AG08396 (cell line): ENCODE data around the gene LMF1.

ENCODE experiments used
- DNase-seq: peaks from one replicate; pipeline ENCODE4 v3.0.0; 2012; ENCODE audit warnings: low spot score, mixed read lengths

Gene LMF1

GRCh38 chr16:881219-882097, 89.3 kb downstream of the LMF1 start:
- no peak for DNase-seq

DNA sequence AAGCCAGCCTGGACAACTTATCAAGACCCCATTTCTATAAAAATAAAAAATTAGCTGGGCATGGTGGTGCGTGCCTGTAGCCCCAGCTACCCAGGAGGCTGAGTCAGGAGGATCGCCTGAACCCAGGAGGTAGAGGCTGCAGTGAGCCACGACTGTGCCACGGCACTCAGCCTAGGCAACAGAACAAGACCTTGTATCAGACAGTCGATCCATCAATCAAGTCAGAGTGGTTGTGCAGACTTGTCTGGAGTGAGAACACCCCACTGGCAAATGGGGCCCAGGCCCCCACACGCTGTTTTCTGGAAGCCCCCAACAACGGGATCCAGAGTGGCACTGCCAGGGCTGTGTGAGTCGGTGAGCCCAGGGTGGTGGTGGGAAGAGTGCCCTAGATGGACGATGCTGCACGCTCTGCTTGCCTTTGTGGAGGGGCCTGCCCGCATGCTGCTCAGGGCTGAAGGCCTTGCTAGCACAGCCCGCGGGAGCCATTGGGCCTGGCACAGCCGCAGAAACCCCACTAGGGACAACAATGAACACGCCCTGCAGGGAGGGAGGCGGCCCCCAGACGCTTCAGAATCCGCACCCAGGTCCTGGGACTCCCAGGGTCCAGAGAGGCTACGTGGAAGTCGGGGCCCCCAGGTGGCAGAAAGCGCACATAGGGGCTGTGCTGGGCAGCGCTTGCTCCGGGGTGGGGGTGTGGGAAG, 90.2 kb downstream of the LMF1 start:
- no peak for DNase-seq

GRCh38 chr16:879986-880385, 90.8 kb downstream of the LMF1 start:
- no peak for DNase-seq

- DNase-seq = no peak
Measured at GRCh38 chr16:879461-879861, 91.3 kb downstream of the LMF1 start.

- DNase-seq = no peak
Measured at GRCh38 chr16:878886-879285, 91.9 kb downstream of the LMF1 start.

- DNase-seq = no peak
Measured at GRCh38 chr16:878072-878784, 92.6 kb downstream of the LMF1 start.

DNA sequence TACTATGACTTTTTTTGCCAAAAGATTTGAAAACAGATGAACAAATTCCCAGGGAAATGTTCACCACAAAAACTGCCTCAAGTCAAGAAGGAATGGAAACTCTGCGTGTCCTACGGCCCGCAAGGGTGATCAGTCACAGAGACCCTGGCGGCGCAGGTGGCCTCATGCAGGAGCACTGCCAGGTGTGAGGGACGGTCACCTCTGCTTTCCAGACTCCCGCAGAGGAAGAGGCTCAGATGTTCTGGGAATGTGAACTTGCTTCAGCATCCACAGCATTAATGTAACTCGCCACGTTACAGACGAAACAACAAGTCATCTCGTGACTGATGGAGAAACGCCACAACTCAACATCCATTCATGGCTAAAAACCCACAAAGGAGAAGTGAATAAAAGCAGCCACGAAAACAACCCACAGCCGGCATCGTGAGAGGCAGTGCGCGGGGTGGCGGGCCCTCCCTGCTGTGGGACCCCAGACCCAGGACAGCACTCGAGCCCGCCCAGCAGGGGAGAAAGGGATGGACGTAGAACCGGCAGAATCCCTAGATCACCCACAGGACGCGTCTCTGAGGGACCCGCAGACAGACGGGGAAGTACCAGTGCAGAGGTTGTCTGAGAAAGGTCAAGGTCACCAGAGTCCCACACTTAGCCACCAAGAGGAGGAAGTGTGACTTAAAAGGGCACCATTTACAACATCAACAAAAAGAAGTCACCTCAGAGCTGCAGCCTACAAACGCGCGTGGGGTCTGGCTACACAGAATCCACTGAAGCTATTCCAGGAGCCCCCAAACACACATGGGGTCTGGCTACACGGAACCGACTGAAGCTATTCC, 93.3 kb downstream of the LMF1 start:
- no peak for DNase-seq

- DNase-seq = no peak
Measured at GRCh38 chr16:876523-877241, 94.1 kb downstream of the LMF1 start.

DNA sequence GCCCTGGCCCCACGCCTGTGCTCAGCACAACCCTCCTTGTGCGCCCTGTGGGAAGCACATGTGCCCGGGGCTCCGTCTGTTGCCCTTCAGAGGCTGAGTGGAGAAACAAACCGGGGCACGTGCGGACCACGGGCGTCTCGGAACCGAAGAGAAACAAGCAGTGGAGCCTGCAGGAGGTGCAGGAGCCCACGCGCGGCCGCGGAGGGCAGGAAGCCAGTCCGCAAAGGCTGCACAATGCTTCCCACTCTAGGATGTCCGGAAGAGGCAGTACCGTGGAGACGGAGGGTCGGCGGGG, 94.8 kb downstream of the LMF1 start:
- DNase-seq = no peak

DNA sequence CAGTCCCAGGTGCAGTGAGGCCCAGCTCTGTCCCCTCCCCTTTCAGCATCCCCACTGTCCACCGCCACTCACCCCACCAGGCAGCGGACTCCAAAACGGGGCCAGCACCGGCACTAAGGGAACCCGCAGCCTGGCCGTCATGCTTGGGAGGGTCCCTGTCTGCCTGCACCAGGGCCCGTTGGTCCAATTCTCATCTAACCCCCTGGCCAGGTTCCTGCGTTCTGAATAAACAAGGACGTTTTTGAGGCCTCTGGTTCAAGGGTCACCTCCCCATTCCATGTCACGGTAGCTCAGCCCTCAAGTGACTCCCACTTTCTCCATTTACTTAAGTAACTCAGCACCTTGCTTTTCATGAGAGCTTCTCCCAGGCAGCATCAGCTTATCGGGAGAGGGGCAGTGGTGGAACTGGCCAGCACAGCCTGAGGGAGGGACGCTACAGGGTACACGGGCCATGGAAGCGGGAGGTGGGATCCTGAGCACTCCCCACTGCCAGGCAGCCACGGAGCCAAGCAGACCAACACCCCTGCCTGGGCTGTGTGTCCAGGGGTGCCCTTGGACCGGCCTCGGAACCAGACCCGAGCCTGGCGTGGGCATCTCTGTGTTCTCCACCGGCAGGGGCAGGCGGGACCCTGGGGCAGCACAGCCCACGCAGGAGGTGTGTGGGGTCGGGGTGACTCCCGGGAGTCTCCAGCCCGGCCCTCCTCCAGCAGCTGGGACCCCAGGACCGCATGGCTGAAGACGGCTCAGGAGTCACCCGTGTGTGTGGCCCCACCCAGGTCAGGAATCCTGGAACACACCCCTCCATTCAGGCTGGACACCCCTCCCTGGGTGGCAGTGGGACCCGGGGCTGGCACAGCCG, 95.4 kb downstream of the LMF1 start:
- no peak for DNase-seq

DNA sequence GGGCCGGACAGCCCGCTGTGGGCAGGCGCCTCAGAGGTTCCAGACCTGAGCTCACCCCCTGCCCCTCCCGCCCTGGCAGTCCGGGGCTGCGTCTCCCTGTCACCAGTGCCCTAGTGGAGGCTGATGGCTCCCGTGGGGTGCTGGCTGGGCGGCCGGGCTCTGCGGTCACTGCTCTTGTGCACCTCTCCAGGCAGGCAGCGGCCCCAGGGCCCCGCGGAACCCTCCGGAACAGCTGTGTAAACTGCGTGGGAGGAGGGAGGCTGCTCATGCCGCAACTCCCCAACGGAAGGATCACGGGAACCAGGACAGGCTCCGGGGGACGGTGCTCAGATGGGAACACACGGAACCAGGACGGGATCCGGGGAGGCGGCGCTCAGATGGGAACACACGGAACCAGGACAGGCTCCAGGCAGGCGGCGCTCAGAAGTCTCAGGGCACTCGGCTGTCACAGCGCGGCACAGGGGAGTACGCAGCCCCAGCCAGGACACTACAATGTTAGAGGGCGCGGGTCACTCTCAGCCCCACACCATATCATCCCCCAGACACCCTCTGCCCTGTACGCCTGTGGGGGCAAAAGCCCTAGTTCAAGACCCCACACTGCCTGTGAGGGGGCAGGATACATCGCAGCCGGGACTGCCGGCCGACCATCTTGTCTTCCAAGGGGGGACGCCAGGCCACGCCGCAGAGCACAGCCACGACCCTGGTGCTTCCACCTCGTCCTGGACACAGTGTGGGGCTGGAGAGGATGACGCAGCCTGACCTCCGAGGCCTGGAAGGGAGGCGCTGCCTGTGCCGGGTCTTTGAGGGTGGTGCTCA, 96.2 kb downstream of the LMF1 start:
- no peak for DNase-seq

DNA sequence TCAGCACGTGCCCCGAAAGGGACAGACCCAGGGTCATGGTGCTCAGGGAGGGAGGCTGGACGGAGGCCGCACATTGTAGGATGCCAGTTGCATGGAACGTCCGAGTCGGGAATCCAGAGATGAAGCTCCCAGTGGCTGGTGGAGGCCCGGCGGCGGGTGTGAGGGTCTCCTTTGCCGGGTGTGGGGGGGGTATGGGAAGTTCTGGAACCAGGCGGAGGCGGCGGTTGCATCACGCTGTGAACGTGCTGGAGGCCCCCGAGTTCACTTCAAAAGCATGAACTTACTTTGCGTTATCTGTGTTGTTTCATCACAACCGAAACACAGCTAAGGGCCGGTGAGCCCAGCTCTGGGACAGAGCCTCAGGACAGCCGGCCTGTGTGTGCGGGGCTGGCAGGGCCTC, 96.9 kb downstream of the LMF1 start:
- DNase-seq = no peak

DNA sequence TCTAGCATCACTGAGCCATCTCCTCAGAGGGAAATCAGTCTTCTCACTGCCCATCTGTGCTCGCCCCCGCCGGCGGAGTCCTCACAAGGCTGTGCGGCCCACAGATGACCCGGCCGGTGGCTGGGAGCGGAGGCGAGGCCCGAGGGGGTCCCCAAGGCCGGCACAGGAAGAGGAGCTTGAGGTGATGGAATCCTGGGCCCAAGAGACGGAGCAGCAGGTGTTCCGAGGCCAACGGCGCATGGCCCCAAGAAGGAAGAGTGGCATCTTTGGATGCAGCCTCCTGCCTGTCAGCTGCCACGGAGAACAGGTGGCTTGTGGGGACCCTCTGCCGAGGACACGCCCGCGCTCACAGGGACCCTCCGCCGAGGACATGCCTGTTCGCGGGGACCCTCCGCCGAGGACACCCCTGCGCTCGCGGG, 97.5 kb downstream of the LMF1 start:
- no peak for DNase-seq

DNA sequence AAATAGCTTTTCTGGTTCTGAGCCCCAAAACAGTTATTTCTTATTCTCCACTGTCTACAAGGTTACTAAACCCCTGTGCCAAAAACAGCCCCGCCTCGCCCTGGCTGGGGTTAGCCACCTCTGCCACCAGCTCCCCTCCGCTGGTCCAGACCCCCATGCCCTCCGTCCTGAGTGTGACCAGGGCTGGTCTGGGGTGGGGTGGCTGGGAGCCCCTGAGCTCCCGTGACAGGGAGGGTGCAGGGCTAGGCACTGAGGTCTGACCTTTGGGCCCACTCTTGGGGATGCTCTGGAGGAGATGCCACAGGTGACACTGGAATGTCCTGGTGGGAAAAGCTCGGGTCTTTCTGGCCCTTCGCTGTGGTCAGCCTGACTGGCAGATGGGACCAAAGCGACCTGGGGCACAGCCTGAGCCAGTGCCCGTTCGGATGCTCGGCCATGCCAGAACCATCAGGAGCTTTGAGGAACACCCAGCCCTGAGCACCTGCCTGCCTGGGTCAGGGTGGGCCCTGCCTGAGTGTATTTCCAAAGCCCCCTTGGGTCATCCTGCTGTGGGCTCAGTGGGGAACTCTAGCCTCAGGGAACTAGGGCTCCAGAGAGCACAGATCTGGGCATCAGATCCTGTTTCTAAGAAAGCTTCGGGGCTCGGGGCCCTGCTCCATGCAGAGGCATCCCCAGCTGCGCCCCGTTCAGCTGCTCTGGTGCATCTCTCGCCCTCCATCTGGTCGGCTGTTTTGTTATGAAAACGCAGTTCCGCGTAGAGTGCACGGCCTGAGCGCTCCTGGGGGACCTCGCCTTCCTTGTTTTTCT, 98.1 kb downstream of the LMF1 start:
- DNase-seq = no peak

DNA sequence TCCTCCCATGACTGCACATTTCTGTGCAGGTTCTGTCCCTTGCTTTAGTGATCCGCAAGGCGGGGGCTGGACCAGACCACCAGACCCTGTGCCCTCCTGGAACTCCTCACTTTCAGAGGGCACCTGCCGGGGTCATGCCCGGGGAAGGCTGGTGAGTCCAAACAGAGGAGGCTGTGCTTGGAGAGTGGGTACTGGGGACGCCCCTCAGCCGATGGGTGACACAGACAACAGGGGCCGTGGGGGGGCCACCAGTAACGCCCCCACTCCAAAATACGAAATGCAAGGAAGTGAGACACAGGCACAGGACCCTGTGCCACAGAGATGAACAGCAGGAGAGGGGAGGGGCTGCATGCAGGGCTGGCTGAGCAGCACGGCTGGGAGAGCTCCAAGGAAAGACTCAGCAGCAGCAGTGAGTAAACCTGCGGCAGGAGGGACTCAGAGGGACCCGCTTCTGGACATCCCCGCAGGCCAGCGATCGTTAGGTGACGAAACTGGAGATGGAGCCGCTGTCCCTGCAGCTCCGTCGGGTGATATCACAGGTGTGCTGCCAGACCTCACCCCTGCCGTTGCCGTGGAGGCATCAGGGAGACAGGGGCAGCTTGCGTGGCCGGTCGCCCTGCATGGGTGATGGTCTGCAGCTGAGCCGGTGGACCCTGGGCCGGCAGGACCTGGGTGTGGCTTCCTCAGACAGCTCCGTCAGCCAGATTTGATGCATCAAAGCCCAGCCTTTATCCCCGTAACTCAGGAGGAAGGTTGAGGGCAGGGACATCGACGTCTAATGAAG, 99.0 kb downstream of the LMF1 start:
- no peak for DNase-seq

DNA sequence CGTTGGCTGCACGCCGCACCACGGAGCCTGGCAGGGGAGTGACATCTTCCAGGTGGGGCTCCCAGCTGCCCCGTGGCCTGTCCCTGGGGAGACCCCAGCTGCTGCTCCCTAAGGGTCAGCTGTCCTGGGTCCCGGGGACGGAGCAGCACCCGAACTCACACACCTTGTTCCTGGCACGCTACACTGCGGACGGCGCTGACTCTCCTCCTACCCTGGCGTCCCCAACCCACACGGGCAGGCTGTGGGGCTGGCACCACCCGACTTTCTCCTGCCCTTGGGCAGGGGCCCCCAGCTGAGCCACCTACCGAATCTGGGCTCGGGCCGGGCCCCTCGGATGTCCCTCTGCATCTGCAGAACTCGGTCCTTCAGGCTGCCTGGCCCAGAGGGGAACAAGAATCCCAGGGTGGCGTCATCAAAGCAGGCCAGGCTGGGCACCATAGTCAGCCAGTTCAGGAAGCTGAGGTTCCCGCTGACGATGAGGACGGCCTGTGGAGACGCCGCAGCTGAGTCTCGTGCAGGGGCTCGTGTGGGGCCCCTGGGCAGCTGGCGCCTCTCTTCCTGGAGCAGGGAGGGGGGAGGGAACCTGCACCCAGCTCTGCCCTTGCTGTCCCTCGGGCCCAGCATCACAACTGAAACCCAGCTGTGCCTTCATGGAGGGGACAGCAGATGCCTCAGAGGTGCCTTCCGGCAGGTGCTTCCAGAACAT, 99.8 kb downstream of the LMF1 start:
- no peak for DNase-seq
